ENCODE results near the gene CA10. TPM values are rescaled to one million over a fixed set of nuclear protein-coding genes. Genes with fewer than 3 reads are reported as not detected.

CA10 gene
- total and polyA plus RNA-seq, 9 of the 15 experiments (the other 6 are each of a cell fraction or from before 2014, with no cell fraction given) = not detected

DNA sequence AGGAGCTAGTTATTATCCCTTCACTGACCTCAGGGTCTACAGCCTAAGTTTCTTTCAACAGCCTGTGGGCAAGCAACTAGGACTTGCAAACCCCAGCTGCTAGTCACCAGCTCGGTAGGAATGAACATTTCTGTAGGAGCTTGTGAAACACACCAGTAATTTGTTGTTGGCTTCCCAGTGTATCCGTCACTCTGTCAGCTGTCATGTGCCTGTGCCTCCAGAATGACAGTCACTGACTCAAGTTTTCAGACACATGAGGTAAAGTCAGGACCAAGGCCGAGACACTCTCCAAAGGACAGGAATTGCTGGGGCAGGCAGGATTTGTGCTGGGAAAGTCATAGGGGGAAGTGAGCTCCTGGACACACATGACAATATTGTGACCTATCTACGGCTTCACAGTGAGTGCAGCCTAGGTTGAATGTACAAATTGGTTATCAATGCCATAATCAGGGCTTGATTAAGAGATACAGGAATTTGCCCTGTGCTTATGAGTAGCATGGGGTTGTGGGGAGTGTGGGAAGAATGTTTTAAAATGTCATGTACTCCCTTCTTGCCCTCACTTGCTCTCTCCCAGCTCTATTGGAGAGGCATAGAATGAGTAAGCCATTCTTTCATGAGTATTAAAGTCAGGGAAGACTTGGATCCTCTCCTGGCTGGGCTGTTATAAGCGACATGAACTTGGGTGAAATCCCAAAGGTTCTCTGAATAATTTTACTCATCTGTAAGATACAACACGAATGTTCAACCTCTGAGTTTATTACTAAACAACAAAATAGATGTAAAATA lies 506.8 kb downstream of the CA10 start (continued):
- TF ChIP-seq FOXJ2 (tag; IDR thresholded peaks at IDR 0.05) (no peak), NR3C1 (CRISPR knock-in tag; IDR thresholded peaks at IDR 0.05) (no peak), E2F4 (CRISPR knock-in tag; IDR thresholded peaks at IDR 0.05; ENCODE audit: low read depth) (no peak), MXI1 (IDR thresholded peaks at IDR 0.05; ENCODE audit: low read depth, low read length) (no peak)
- TF ChIP-seq, protein P1, sequence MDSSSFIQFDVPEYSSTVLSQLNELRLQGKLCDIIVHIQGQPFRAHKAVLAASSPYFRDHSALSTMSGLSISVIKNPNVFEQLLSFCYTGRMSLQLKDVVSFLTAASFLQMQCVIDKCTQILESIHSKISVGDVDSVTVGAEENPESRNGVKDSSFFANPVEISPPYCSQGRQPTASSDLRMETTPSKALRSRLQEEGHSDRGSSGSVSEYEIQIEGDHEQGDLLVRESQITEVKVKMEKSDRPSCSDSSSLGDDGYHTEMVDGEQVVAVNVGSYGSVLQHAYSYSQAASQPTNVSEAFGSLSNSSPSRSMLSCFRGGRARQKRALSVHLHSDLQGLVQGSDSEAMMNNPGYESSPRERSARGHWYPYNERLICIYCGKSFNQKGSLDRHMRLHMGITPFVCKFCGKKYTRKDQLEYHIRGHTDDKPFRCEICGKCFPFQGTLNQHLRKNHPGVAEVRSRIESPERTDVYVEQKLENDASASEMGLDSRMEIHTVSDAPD (CRISPR knock-in tag; IDR thresholded peaks at IDR 0.05) = no peak
- TF ChIP-seq, protein P2, sequence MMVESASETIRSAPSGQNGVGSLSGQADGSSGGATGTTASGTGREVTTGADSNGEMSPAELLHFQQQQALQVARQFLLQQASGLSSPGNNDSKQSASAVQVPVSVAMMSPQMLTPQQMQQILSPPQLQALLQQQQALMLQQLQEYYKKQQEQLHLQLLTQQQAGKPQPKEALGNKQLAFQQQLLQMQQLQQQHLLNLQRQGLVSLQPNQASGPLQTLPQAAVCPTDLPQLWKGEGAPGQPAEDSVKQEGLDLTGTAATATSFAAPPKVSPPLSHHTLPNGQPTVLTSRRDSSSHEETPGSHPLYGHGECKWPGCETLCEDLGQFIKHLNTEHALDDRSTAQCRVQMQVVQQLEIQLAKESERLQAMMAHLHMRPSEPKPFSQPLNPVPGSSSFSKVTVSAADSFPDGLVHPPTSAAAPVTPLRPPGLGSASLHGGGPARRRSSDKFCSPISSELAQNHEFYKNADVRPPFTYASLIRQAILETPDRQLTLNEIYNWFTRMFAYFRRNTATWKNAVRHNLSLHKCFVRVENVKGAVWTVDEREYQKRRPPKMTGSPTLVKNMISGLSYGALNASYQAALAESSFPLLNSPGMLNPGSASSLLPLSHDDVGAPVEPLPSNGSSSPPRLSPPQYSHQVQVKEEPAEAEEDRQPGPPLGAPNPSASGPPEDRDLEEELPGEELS (CRISPR knock-in tag; IDR thresholded peaks at IDR 0.05; ENCODE audit: borderline replicate concordance) = no peak

Measured in K562 (cell line).